Lung (tissue), 12 donors: ENCODE data around the gene ARHGAP15. TPM values are rescaled to one million over a fixed set of nuclear protein-coding genes. Genes with fewer than 3 reads are reported as not detected.

ENCODE experiments used
- ATAC-seq: fragments of 200-7000 bp; cut with Tn5 transposase; one replicate; pipeline ENCODE4 v1.9.1; 2020; ENCODE audit warnings: moderate number of reproducible peaks; ENCODE audit not compliant: insufficient read depth, low FRiP score
- DNase-seq, 3 donors: peaks; one replicate each; pipeline ENCODE4 v3.0.0-alpha.2; 2013 to 2017
- H3K27ac ChIP-seq, 2 donors: one replicate each; pipeline ENCODE4 v1.5.1; 2013; ENCODE audit warnings: mild to moderate bottlenecking in 2 of 2, moderate library complexity in 2 of 2, control low read depth in 1 of 2, inconsistent platforms in 1 of 2, low read depth in 1 of 2, low read length in 1 of 2
- H3K27me3 ChIP-seq, 3 donors: one replicate each; pipeline ENCODE4 v1.5.1; 2013; ENCODE audit warnings: low read length in 2 of 3; ENCODE audit not compliant: control insufficient read depth in 3 of 3, insufficient read depth in 3 of 3
- H3K36me3 ChIP-seq, 4 donors: one replicate each; pipeline ENCODE4 v1.5.1; 2013; ENCODE audit warnings: low read length in 4 of 4, mild to moderate bottlenecking in 1 of 4, moderate library complexity in 1 of 4; ENCODE audit not compliant: control insufficient read depth in 4 of 4, insufficient read depth in 4 of 4
- H3K4me1 ChIP-seq, 5 donors: one replicate each; pipeline ENCODE4 v1.5.1; 2013; ENCODE audit warnings: low read length in 5 of 5, mild to moderate bottlenecking in 2 of 5, moderate library complexity in 1 of 5; ENCODE audit not compliant: control insufficient read depth in 5 of 5, insufficient read depth in 5 of 5
- H3K4me3 ChIP-seq: one replicate; pipeline ENCODE4 v1.5.1; 2013; ENCODE audit warnings: mild to moderate bottlenecking, control low read depth, moderate library complexity
- H3K9ac ChIP-seq, 2 donors: one replicate each; pipeline ENCODE4 v1.5.1; 2013; ENCODE audit warnings: low read length in 2 of 2, control low read depth in 1 of 2; ENCODE audit not compliant: insufficient read depth in 1 of 2
- H3K9me3 ChIP-seq, 4 donors: one replicate each; pipeline ENCODE4 v1.5.1; 2013; ENCODE audit warnings: low read length in 3 of 4, mild to moderate bottlenecking in 1 of 4, moderate library complexity in 1 of 4; ENCODE audit not compliant: control insufficient read depth in 4 of 4, insufficient read depth in 3 of 4
- CTCF ChIP-seq: IDR thresholded peaks from 2 replicates; pipeline ENCODE4 v1.5.1; 2012; ENCODE audit warnings: mild to moderate bottlenecking; ENCODE audit errors: control extremely low read depth, extremely low read depth
- WGBS, 2 donors: extraction: QIAGEN DNeasy Blood & Tissue Kit; methylation state at CpG; one replicate each; pipeline ENCODE4 v1.1.7; 2013; 5-methylcytosine and 5-hydroxymethylcytosine counted together
- polyA plus RNA-seq, 2 donors: library from polyadenylated mRNA; stranded (reverse); fragments of 200-250 nt; gene quantifications; one replicate each; pipeline ENCODE4 v1.2.1, GENCODE V29; 2013
- total RNA-seq, 2 donors: library from RNA; depleted of rRNA in 1 of 2; stranded (reverse); fragments of >200 nt in 1 of 2; gene quantifications; one replicate each; pipeline ENCODE4 v1.2.1, GENCODE V29; 2014 to 2021
- donor health status: control.
- donor health status: control.
- donor health status: Bipolar disorder and iron deficiency.
- donor health status: healthy.
- donor health status: DM: yes; HTN: yes; CAD: no.

The ARHGAP15 gene
- total and polyA plus RNA-seq, 4 donors, result 5.9 to 74.3 (median 13.2) TPM

- Histone ChIP-seq H3K27ac (no peak overlapping the region), H3K27me3 (no peaks in the 10 kb centered on the region), H3K36me3 (no peaks in the 10 kb centered on the region), H3K4me1 (no peaks in the 10 kb centered on the region), H3K4me3 (no peak overlapping the region), H3K9ac (no peak overlapping the region), H3K9me3 (no peaks in the 10 kb centered on the region)
- TF ChIP-seq CTCF, result no peak
- 87 to 93% methylated on average over 7 of the region's 7 CpGs for WGBS, 2 donors
- DNase-seq (no peak), ATAC-seq (no peak)
These were observed 112.3 kb downstream of the ARHGAP15 start for GRCh38 chr2:143241403-143242088.

- H3K9ac ChIP-seq, result no peak overlapping the region
These were observed 117.0 kb downstream of the ARHGAP15 start for GRCh38 chr2:143246246-143246645.

GRCh38 chr2:143246815-143247744, 117.9 kb downstream of the ARHGAP15 start:
- H3K4me3 ChIP-seq, result no peak overlapping the region
- no peak overlapping the region for H3K9ac ChIP-seq
- 62 to 78% methylated on average over 10 of the region's 10 CpGs for WGBS, 2 donors
- no peaks in the 10 kb centered on the region for H3K27me3 ChIP-seq
- H3K36me3 ChIP-seq, result no peaks in the 10 kb centered on the region
- H3K27ac ChIP-seq, result no peak overlapping the region
- no peak for TF ChIP-seq CTCF
- H3K4me1 ChIP-seq, result no peaks in the 10 kb centered on the region
- no peaks in the 10 kb centered on the region for H3K9me3 ChIP-seq
- ATAC-seq, result no peak
- no peak for DNase-seq

More at GRCh38 chr2:143246246-143246645, 117.0 kb downstream of the ARHGAP15 start:
- DNase-seq (no peak), ATAC-seq (no peak)
- no peaks in the 10 kb centered on the region for H3K36me3 ChIP-seq
- H3K27me3 ChIP-seq, result no peaks in the 10 kb centered on the region
- no peak overlapping the region for H3K27ac ChIP-seq
- H3K4me3 ChIP-seq, result no peak overlapping the region
- no peaks in the 10 kb centered on the region for H3K4me1 ChIP-seq
- 80 to 83% methylated on average over 2 of the region's 2 CpGs for WGBS, 2 donors
- H3K9me3 ChIP-seq, result no peaks in the 10 kb centered on the region
- TF ChIP-seq CTCF, result no peak
